LNCAP (cell line): ENCODE measurements around the gene CDON.

Source experiments
- TF ChIP-seq, protein P1 (sequence below): fragments of 450-650 bp; IDR thresholded peaks from 2 replicates; pipeline ENCODE4 v1.5.1; 2017; ENCODE audit warnings: mild to moderate bottlenecking

The CDON gene

DNA sequence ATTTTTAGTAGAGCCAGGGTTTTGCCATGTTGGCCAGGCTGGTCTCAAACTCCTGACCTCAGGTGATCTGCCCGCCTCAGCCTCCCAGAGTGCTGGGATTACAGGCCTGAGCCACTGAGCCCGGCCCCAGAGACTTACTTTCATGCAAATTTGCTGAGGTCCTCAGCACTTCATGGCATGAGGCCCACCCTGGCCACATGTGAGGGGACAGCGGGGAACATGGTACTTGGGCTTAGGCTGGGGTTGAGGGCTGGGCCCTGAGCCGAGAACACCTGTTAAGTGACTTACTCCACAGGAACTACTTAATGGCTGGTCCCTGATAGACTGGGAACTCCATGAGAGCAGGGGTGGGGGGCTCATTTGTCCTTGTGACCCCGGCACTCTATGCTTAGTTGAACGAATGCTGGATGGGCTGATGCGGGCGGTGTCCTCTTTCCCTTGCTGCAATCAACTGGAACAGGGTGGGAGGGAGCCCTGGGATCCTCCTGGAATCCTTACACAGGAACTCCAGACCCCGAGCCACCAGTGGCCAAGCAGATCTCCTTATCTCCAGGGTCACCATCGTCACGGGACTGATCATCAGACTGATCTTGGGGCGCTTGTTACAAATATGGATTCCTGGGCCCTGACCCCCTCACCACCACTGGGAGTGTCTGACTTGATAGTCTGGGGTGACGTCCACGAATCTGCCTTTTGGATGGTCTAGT is 115.8 kb downstream of the CDON start:
- TF ChIP-seq, protein P1, sequence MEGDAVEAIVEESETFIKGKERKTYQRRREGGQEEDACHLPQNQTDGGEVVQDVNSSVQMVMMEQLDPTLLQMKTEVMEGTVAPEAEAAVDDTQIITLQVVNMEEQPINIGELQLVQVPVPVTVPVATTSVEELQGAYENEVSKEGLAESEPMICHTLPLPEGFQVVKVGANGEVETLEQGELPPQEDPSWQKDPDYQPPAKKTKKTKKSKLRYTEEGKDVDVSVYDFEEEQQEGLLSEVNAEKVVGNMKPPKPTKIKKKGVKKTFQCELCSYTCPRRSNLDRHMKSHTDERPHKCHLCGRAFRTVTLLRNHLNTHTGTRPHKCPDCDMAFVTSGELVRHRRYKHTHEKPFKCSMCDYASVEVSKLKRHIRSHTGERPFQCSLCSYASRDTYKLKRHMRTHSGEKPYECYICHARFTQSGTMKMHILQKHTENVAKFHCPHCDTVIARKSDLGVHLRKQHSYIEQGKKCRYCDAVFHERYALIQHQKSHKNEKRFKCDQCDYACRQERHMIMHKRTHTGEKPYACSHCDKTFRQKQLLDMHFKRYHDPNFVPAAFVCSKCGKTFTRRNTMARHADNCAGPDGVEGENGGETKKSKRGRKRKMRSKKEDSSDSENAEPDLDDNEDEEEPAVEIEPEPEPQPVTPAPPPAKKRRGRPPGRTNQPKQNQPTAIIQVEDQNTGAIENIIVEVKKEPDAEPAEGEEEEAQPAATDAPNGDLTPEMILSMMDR: no peak

- TF ChIP-seq, protein P1: no peak
Measured at GRCh38 chr11:125945797-125946520, 116.7 kb downstream of the CDON start, which contains the start of gene VSIG10L2. Gene VSIG10L2 (plus strand): TSS chr11:125946044. CDS start chr11:125946056, 12 bp downstream.

- TF ChIP-seq, protein P1: no peak
Measured at GRCh38 chr11:125945011-125945796, 117.5 kb downstream of the CDON start.

DNA sequence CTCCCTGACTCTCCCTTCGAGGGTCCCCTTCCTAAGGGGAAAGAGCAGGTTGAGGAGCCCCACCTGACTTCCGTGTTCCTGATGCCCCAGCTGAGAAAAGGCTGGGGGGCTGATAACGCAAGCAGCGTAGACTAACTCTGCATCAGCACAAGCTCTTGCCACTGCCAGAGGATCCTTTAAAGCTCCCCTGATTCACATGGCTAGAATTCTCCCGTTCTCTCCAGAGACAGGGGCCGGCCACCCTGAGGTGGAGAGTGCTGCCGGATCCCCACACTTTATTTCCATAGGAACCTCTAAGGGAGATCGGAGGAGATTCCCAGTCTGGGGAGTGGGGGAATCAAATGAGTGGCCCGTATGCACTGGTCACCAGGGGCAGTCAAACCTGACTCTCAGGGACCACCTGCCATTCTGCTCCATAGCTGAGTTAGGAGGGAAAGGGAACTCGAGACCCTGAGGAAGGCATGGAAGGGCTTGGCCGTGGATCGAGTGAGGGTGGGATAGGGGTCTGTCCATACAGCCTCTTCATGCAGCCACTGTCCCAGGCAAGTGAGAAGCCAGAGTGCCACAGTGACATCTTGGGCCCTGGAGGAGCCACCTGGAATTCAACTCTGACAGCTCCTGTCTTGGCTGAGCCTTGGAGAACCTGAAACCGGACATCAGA is 118.2 kb downstream of the CDON start:
- TF ChIP-seq, protein P1: no peak

- TF ChIP-seq, protein P1: no peak
Measured at GRCh38 chr11:125943661-125944349, 118.9 kb downstream of the CDON start.

DNA sequence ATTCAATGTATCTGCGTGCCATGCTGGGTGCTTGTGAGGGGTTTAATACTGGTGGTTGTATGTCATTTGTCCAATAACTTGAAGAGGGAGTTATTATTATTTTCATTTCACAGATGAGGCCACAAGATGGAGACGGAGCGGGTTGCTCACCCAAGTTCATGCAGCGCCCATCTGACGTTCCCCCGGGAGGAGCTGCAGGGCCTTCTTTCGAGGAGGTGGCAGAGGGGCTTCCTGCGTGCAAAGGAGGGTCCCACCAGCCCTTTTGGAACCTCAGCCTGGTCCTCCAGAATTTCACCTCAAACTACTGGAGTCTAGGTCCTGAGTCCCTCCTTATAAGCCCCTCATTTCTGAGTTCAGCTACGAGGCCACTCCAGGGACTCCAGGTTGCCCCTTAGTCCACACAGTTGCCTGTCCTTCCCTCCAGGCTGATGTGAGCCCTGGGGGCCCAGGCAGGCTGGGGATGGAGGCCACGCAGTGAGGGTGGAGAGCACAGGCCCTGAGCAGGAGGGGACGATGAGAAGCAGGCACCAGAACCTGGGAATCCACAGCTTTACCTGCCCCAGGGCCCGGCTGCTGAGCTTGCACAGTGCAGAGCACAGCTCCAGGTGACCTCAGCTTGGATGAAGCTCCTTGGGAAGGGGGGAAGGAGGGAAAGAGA is 119.8 kb downstream of the CDON start:
- TF ChIP-seq, protein P1: no peak
